IPS-11a (cell line): ENCODE measurements around the gene AUTS2.

ENCODE experiments used
- H3K4me3 ChIP-seq: one replicate; pipeline ENCODE4 v1.5.1; 2013; ENCODE audit warnings: low read depth, low read length, control low read depth

AUTS2 gene

GRCh38 chr7:69654849-69655707 is 56.8 kb downstream of the AUTS2 start:
- H3K4me3 ChIP-seq, result no peak overlapping the region

- H3K4me3 ChIP-seq, result no peak overlapping the region
These were observed 57.8 kb downstream of the AUTS2 start for GRCh38 chr7:69656077-69656476.

GRCh38 chr7:69656890-69657289 is 58.6 kb downstream of the AUTS2 start:
- no peak overlapping the region for H3K4me3 ChIP-seq

GRCh38 chr7:69657331-69657730 is 59.1 kb downstream of the AUTS2 start:
- H3K4me3 ChIP-seq, result no peak overlapping the region

GRCh38 chr7:69657985-69658384 is 59.7 kb downstream of the AUTS2 start:
- H3K4me3 ChIP-seq, result no peak overlapping the region

- H3K4me3 ChIP-seq, result no peak overlapping the region
These were observed 61.7 kb downstream of the AUTS2 start for GRCh38 chr7:69659983-69660382.

- no peak overlapping the region for H3K4me3 ChIP-seq
These were observed 63.1 kb downstream of the AUTS2 start for GRCh38 chr7:69661342-69661741.

- H3K4me3 ChIP-seq, result no peak overlapping the region
These were observed 65.9 kb downstream of the AUTS2 start for GRCh38 chr7:69663911-69664832.

GRCh38 chr7:69665369-69665768 is 67.1 kb downstream of the AUTS2 start:
- H3K4me3 ChIP-seq, result no peak overlapping the region

GRCh38 chr7:69668339-69668870 is 70.1 kb downstream of the AUTS2 start:
- H3K4me3 ChIP-seq, result no peak overlapping the region

GRCh38 chr7:69670701-69671100 is 72.4 kb downstream of the AUTS2 start:
- H3K4me3 ChIP-seq, result no peak overlapping the region

GRCh38 chr7:69673074-69673473 is 74.8 kb downstream of the AUTS2 start:
- no peak overlapping the region for H3K4me3 ChIP-seq

- H3K4me3 ChIP-seq, result no peak overlapping the region
These were observed 76.5 kb downstream of the AUTS2 start for GRCh38 chr7:69674701-69675182.

GRCh38 chr7:69676247-69676646 is 78.0 kb downstream of the AUTS2 start:
- H3K4me3 ChIP-seq, result no peak overlapping the region

- no peak overlapping the region for H3K4me3 ChIP-seq
These were observed 79.0 kb downstream of the AUTS2 start for GRCh38 chr7:69677054-69677852.

GRCh38 chr7:69677881-69678493 is 79.7 kb downstream of the AUTS2 start:
- no peak overlapping the region for H3K4me3 ChIP-seq

GRCh38 chr7:69678494-69679187 is 80.4 kb downstream of the AUTS2 start:
- H3K4me3 ChIP-seq, result no peak overlapping the region

- no peak overlapping the region for H3K4me3 ChIP-seq
These were observed 82.9 kb downstream of the AUTS2 start for GRCh38 chr7:69681181-69681580.

GRCh38 chr7:69682518-69682917 is 84.2 kb downstream of the AUTS2 start:
- H3K4me3 ChIP-seq, result no peak overlapping the region

GRCh38 chr7:69683002-69683401 is 84.7 kb downstream of the AUTS2 start:
- no peak overlapping the region for H3K4me3 ChIP-seq
